ENCODE measurements around the gene HOGA1. TPM values are rescaled to one million over a fixed set of nuclear protein-coding genes. Genes with fewer than 3 reads are reported as not detected.

HOGA1 gene
- total RNA-seq, 1 experiment from 2014 or later, result 0.15 TPM

DNA sequence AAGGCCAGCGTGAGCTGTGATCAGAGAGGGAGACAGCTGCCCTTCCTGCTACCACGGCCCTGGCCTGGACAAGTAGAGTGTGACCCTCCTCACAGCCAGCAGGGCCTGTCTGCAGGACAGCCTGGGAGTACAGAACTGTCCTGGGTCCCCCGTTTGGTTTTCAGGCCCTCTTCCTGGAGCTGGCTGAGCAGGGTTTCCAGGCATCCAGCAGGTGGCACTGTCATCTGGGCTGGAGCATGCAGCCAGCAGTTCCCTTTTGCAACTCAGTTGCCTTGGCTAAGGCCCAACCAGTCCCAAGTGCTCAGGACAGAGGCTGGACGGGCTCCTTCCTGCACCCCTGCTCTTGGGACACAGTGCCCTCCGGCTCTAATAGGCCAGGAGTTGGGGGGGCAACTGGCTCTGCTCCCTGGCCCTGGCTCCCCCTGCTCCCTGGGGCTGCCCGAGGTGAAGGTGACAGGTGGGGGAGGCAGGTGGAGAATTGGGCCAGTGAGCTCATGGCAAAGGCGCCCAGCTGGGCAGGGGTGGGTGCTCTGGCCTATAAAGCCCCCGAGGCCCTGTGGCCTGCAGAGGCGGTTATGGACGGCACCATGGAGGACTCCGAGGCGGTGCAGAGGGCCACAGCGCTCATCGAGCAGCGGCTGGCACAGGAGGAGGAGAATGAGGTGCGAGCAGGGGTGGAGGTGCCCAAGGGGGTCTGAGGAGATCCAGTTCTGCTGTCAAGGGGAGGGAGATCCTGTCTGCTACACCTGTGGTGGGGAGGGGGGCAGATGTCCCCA lies 11.8 kb upstream of the HOGA1 start, which contains the start of gene ANKRD2 (continued):
- TF ChIP-seq, protein P1, sequence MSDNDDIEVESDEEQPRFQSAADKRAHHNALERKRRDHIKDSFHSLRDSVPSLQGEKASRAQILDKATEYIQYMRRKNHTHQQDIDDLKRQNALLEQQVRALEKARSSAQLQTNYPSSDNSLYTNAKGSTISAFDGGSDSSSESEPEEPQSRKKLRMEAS (CRISPR knock-in tag; IDR thresholded peaks at IDR 0.05), result peak; percentile 45; the same call in 1 of the 2 replicates
- TF ChIP-seq KAT7 (CRISPR knock-in tag; IDR thresholded peaks at IDR 0.05; ENCODE audit: borderline replicate concordance) (no peak), ZNF138 (CRISPR knock-in tag; conservative IDR thresholded peaks at IDR 0.05) (0 out of 2 replicates have a peak, but pooled peaks have one; percentile 39), TEAD1 (CRISPR knock-in tag; IDR thresholded peaks at IDR 0.05) (0 out of 2 replicates have a peak, but pooled peaks have one; percentile 37), RELA (CRISPR knock-in tag; IDR thresholded peaks at IDR 0.05; ENCODE audit: borderline replicate concordance) (no peak), MXD4 (CRISPR knock-in tag; IDR thresholded peaks at IDR 0.05; ENCODE audit: borderline replicate concordance) (no peak)
- TF ChIP-seq, protein P2, sequence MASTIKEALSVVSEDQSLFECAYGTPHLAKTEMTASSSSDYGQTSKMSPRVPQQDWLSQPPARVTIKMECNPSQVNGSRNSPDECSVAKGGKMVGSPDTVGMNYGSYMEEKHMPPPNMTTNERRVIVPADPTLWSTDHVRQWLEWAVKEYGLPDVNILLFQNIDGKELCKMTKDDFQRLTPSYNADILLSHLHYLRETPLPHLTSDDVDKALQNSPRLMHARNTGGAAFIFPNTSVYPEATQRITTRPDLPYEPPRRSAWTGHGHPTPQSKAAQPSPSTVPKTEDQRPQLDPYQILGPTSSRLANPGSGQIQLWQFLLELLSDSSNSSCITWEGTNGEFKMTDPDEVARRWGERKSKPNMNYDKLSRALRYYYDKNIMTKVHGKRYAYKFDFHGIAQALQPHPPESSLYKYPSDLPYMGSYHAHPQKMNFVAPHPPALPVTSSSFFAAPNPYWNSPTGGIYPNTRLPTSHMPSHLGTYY (CRISPR knock-in tag; IDR thresholded peaks at IDR 0.05), result no peak
- TF ChIP-seq, protein P3, sequence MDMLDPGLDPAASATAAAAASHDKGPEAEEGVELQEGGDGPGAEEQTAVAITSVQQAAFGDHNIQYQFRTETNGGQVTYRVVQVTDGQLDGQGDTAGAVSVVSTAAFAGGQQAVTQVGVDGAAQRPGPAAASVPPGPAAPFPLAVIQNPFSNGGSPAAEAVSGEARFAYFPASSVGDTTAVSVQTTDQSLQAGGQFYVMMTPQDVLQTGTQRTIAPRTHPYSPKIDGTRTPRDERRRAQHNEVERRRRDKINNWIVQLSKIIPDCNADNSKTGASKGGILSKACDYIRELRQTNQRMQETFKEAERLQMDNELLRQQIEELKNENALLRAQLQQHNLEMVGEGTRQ (CRISPR knock-in tag; IDR thresholded peaks at IDR 0.05), result no peak

DNA sequence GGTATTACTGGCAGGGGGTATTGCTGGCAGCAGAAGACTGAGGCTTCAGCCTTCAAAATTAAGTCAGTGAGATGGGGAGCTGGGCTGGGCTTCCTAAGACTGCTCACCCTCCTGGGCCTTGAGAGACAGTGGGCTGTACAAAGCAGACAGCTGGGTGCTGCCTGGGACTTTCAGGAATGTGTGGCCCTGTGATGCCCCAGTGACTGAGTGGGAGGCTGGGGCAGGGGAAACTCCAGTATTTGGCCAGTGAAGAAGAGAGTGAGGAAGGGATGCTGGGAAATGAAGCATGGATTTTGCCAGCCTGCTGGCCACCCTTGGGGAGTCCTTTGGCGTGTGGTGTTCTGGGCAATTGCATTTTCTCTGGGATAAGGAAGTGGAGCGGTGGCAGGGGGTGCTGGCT lies 11.2 kb upstream of the HOGA1 start:
- ATAC-seq, result no peak
- peaks cover 5% of the 10 kb centered on the region for H3K4me1 Mint-ChIP-seq
- TF ChIP-seq, protein P4, sequence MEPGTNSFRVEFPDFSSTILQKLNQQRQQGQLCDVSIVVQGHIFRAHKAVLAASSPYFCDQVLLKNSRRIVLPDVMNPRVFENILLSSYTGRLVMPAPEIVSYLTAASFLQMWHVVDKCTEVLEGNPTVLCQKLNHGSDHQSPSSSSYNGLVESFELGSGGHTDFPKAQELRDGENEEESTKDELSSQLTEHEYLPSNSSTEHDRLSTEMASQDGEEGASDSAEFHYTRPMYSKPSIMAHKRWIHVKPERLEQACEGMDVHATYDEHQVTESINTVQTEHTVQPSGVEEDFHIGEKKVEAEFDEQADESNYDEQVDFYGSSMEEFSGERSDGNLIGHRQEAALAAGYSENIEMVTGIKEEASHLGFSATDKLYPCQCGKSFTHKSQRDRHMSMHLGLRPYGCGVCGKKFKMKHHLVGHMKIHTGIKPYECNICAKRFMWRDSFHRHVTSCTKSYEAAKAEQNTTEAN (CRISPR knock-in tag; IDR thresholded peaks at IDR 0.05), result no peak
- TF ChIP-seq, protein P5, sequence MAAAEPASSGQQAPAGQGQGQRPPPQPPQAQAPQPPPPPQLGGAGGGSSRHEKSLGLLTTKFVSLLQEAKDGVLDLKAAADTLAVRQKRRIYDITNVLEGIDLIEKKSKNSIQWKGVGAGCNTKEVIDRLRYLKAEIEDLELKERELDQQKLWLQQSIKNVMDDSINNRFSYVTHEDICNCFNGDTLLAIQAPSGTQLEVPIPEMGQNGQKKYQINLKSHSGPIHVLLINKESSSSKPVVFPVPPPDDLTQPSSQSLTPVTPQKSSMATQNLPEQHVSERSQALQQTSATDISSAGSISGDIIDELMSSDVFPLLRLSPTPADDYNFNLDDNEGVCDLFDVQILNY (CRISPR knock-in tag; IDR thresholded peaks at IDR 0.05), result no peak
- TF ChIP-seq NFYB (CRISPR knock-in tag; conservative IDR thresholded peaks at IDR 0.05; ENCODE audit: low read depth) (no peak), ELF4 (CRISPR knock-in tag; IDR thresholded peaks at IDR 0.05; ENCODE audit: low read depth) (no peak)
- 0 out of 2 replicates have a peak, but pooled peaks cover 5% of the 10 kb centered on the region for H3K36me3 Mint-ChIP-seq
- CTCF ChIA-PET, result interaction anchor here (0.6 to 2.8 kb wide), 22 partner anchors 8 to 1993 kb away, joined by 3 to 55 read pairs (median 6); partner anchors contain the start of genes C10orf62, HOGA1, PI4K2A and RRP12
- DNase-seq (ENCODE audit: low spot score), result no peak
- no peaks in the 10 kb centered on the region for H3K27me3 Mint-ChIP-seq (ENCODE audit: low read depth)
- no peaks in the 10 kb centered on the region for H3K9me3 Mint-ChIP-seq
- POLR2A ChIA-PET, result no interaction called here
- peak overlapping the region; percentile 75 for H3K27ac Mint-ChIP-seq
- H3K4me3 Mint-ChIP-seq, result no peak overlapping the region

DNA sequence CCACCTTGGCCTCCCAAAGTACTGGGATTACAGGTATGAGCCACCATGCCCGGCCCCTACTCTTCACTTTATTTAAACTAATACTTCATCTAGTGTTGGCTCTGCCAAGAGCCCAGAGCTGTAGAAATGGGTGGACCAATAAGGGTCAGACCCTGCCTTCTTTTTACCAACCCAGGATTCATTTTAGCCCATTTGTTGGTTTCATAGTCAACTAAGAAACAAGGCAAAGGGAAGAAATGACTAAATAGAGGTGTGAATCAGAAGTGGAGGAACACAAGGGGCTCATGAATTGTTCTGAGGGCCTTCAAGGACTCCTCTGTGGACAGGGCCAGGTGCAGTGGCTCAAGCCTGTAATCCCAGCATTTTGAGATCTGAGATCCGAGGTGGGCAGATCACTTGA lies 10.5 kb upstream of the HOGA1 start:
- ChIA-PET CTCF (interaction anchor here (1.2 to 2.2 kb wide), 2 partner anchors 10 to 14 kb away, joined by 3 to 32 read pairs; partner anchors contain the start of gene HOGA1), POLR2A (no interaction called here)
- H3K9me3 Mint-ChIP-seq, result no peaks in the 10 kb centered on the region
- peaks cover 5% of the 10 kb centered on the region for H3K4me1 Mint-ChIP-seq
- no peaks in the 10 kb centered on the region for H3K27me3 Mint-ChIP-seq (ENCODE audit: low read depth)
- 0 out of 2 replicates have a peak, but pooled peaks cover 5% of the 10 kb centered on the region for H3K36me3 Mint-ChIP-seq
- no peak overlapping the region for H3K27ac Mint-ChIP-seq
- ATAC-seq (no peak), DNase-seq (ENCODE audit: low spot score) (no peak)
- TF ChIP-seq, protein P6, sequence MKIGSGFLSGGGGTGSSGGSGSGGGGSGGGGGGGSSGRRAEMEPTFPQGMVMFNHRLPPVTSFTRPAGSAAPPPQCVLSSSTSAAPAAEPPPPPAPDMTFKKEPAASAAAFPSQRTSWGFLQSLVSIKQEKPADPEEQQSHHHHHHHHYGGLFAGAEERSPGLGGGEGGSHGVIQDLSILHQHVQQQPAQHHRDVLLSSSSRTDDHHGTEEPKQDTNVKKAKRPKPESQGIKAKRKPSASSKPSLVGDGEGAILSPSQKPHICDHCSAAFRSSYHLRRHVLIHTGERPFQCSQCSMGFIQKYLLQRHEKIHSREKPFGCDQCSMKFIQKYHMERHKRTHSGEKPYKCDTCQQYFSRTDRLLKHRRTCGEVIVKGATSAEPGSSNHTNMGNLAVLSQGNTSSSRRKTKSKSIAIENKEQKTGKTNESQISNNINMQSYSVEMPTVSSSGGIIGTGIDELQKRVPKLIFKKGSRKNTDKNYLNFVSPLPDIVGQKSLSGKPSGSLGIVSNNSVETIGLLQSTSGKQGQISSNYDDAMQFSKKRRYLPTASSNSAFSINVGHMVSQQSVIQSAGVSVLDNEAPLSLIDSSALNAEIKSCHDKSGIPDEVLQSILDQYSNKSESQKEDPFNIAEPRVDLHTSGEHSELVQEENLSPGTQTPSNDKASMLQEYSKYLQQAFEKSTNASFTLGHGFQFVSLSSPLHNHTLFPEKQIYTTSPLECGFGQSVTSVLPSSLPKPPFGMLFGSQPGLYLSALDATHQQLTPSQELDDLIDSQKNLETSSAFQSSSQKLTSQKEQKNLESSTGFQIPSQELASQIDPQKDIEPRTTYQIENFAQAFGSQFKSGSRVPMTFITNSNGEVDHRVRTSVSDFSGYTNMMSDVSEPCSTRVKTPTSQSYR (CRISPR knock-in tag; IDR thresholded peaks at IDR 0.05), result no peak
- TF ChIP-seq ZNF232 (CRISPR knock-in tag; IDR thresholded peaks at IDR 0.05), result no peak
- TF ChIP-seq CREM (CRISPR knock-in tag; IDR thresholded peaks at IDR 0.05), result no peak
- TF ChIP-seq ZNF317 (CRISPR knock-in tag; IDR thresholded peaks at IDR 0.05; ENCODE audit: borderline replicate concordance, low read depth), result no peak
- TF ChIP-seq CBFB (CRISPR knock-in tag; IDR thresholded peaks at IDR 0.05; ENCODE audit: low read depth), result no peak
- no peak for TF ChIP-seq JAZF1 (CRISPR knock-in tag; IDR thresholded peaks at IDR 0.05)
- no peak for TF ChIP-seq CREB1 (CRISPR knock-in tag; IDR thresholded peaks at IDR 0.05)
- no peak for TF ChIP-seq MXD4 (CRISPR knock-in tag; IDR thresholded peaks at IDR 0.05; ENCODE audit: borderline replicate concordance)
- TF ChIP-seq TEAD1 (CRISPR knock-in tag; IDR thresholded peaks at IDR 0.05), result no peak
- H3K4me3 Mint-ChIP-seq, result no peak overlapping the region
